Measurements from ENCODE around the gene OR2L13.

- TF ChIP-seq FOS (IDR thresholded peaks at IDR 0.05; ENCODE audit: borderline replicate concordance, insufficient read depth, low read length): no peak
- TF ChIP-seq, protein P1, sequence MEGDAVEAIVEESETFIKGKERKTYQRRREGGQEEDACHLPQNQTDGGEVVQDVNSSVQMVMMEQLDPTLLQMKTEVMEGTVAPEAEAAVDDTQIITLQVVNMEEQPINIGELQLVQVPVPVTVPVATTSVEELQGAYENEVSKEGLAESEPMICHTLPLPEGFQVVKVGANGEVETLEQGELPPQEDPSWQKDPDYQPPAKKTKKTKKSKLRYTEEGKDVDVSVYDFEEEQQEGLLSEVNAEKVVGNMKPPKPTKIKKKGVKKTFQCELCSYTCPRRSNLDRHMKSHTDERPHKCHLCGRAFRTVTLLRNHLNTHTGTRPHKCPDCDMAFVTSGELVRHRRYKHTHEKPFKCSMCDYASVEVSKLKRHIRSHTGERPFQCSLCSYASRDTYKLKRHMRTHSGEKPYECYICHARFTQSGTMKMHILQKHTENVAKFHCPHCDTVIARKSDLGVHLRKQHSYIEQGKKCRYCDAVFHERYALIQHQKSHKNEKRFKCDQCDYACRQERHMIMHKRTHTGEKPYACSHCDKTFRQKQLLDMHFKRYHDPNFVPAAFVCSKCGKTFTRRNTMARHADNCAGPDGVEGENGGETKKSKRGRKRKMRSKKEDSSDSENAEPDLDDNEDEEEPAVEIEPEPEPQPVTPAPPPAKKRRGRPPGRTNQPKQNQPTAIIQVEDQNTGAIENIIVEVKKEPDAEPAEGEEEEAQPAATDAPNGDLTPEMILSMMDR (IDR thresholded peaks at IDR 0.05; ENCODE audit: extremely low read depth in 1 of 2, insufficient read depth in 1 of 2, low read depth in 1 of 2, low read length in 2 of 2): no peak
- no peak for TF ChIP-seq POLR2A (IDR thresholded peaks at IDR 0.05; ENCODE audit: low read depth, low read length)
- no peak for TF ChIP-seq EZH2 (IDR thresholded peaks at IDR 0.05; ENCODE audit: borderline replicate concordance, low read depth, low read length, severe bottlenecking)
- no peak for TF ChIP-seq POLR2AphosphoS5 (IDR thresholded peaks at IDR 0.05; ENCODE audit: insufficient read depth, low read depth, low read length)
- no peak for TF ChIP-seq MYC (IDR thresholded peaks at IDR 0.05; ENCODE audit: low read depth, low read length)
- TF ChIP-seq MAX (IDR thresholded peaks at IDR 0.05; ENCODE audit: insufficient read depth, insufficient read length): no peak
Measured at GRCh38 chr1:248102847-248103246, 7.9 kb downstream of the OR2L13 start.

All from endothelial cell of umbilical vein (primary cell).